Stimulated activated naive CD4-positive, alpha-beta T cell (primary cell): ENCODE data around the gene NUDT8.

Experiments
- DNase-seq, 6 experiments: peaks; one replicate each; lab custom pipeline; 2025; lab: John Stamatoyannopoulos, UW

NUDT8 gene

GRCh38 chr11:67629386-67630227, at the start of gene NUDT8:
NUDT8 (minus strand) TSS chr11:67629937; CDS start chr11:67629911, 26 bp downstream.
- peak; percentile 73 to 91 (median 80) for DNase-seq

GRCh38 chr11:67675058-67675747, 45.5 kb upstream of the NUDT8 start:
- DNase-seq = no peak

GRCh38 chr11:67674442-67674871, 44.7 kb upstream of the NUDT8 start, which contains the start of gene ALDH3B2:
ALDH3B2 (minus strand) TSS chr11:67674623; CDS start chr11:67666935, 7,688 bp downstream.
- DNase-seq = no peak

GRCh38 chr11:67673902-67674301, 44.2 kb upstream of the NUDT8 start:
- no peak for DNase-seq

GRCh38 chr11:67673358-67673757, 43.6 kb upstream of the NUDT8 start:
- DNase-seq = no peak

GRCh38 chr11:67671211-67671520, 41.4 kb upstream of the NUDT8 start:
- DNase-seq = no peak

GRCh38 chr11:67670316-67671210, 40.8 kb upstream of the NUDT8 start:
- DNase-seq = no peak

GRCh38 chr11:67668192-67668551, 38.4 kb upstream of the NUDT8 start:
- no peak for DNase-seq

GRCh38 chr11:67667490-67668191, 37.9 kb upstream of the NUDT8 start:
- no peak for DNase-seq

- DNase-seq = no peak
Observed at GRCh38 chr11:67666676-67667489, 37.1 kb upstream of the NUDT8 start.

GRCh38 chr11:67666303-67666645, 36.5 kb upstream of the NUDT8 start:
- DNase-seq = no peak

- DNase-seq = no peak
Observed at GRCh38 chr11:67665541-67666302, 36.0 kb upstream of the NUDT8 start.

- DNase-seq = no peak
Observed at GRCh38 chr11:67664696-67665540, 35.2 kb upstream of the NUDT8 start.

- no peak for DNase-seq
Observed at GRCh38 chr11:67664213-67664585, 34.5 kb upstream of the NUDT8 start.

- DNase-seq = no peak
Observed at GRCh38 chr11:67663532-67664212, 33.9 kb upstream of the NUDT8 start.

GRCh38 chr11:67662835-67663531, 33.2 kb upstream of the NUDT8 start:
- DNase-seq = no peak

GRCh38 chr11:67662142-67662834, 32.6 kb upstream of the NUDT8 start:
- DNase-seq = no peak
